Esophagus muscularis mucosa (tissue), 4 donors: ENCODE data around the gene PLEKHM3.

Experiments used
- EP300 ChIP-seq: sonication (generic); formaldehyde crosslinking; IDR thresholded peaks from one replicate; pipeline ENCODE4 v1.6.1; 2017; ENCODE audit warnings: antibody characterized with exemption
- POLR2A ChIP-seq: fragments of 450-650 bp; IDR thresholded peaks from one replicate; pipeline ENCODE4 v1.6.1; 2017; ENCODE audit warnings: antibody characterized with exemption, moderate library complexity, mild to moderate bottlenecking, low read depth
- POLR2AphosphoS5 ChIP-seq, 2 donors: sonication (generic); formaldehyde crosslinking; IDR thresholded peaks; one replicate each; pipeline ENCODE4 v1.6.1; 2017; ENCODE audit warnings: antibody characterized with exemption in 2 of 2
- TF ChIP-seq, protein P1 (sequence below), 3 experiments: fragments of 200-600 bp in 2 of 3; fragments of 450-650 bp in 1 of 3; sonication (generic) in 2 of 3; IDR thresholded peaks; one replicate each; pipeline ENCODE4 v1.5.1; 2017 to 2019; ENCODE audit warnings: antibody characterized with exemption in 3 of 3, mild to moderate bottlenecking in 2 of 3, moderate library complexity in 1 of 3

DNA sequence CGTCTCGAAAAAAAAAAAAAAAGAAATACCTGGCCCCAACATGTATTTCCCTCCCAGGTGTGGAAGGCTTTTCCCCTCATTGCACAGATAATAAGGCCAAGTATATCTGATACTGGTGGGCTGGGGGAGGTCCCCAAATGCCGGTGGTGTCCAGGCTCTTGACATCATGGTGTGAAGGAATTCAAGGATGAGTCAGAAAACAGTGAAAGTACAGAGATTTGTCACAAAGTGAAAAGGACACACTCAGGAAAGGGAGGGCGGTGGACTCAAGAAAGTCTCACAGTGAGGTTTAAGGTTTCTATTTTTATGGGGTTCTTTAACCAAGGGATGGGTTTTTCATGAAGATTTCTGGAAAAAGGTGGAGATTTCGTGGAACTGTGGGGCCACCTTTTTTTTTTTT lies 217.8 kb downstream of the PLEKHM3 start:
- TF ChIP-seq POLR2AphosphoS5 (IDR thresholded peaks at IDR 0.05) (no peak), POLR2A (no peak), EP300 (no peak)
- TF ChIP-seq, protein P1, sequence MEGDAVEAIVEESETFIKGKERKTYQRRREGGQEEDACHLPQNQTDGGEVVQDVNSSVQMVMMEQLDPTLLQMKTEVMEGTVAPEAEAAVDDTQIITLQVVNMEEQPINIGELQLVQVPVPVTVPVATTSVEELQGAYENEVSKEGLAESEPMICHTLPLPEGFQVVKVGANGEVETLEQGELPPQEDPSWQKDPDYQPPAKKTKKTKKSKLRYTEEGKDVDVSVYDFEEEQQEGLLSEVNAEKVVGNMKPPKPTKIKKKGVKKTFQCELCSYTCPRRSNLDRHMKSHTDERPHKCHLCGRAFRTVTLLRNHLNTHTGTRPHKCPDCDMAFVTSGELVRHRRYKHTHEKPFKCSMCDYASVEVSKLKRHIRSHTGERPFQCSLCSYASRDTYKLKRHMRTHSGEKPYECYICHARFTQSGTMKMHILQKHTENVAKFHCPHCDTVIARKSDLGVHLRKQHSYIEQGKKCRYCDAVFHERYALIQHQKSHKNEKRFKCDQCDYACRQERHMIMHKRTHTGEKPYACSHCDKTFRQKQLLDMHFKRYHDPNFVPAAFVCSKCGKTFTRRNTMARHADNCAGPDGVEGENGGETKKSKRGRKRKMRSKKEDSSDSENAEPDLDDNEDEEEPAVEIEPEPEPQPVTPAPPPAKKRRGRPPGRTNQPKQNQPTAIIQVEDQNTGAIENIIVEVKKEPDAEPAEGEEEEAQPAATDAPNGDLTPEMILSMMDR (IDR thresholded peaks at IDR 0.05) = no peak
